Thoracic aorta (tissue), 2 donors: Measurements from ENCODE around the gene VKORC1. TPM values are rescaled to one million over a fixed set of nuclear protein-coding genes. Genes with fewer than 3 reads are reported as not detected.

ENCODE experiments used
- ATAC-seq: fragments of 150-250 bp; one replicate; pipeline ENCODE4 v1.8.0; 2017; ENCODE audit warnings: low read depth; ENCODE audit not compliant: insufficient number of reproducible peaks, low FRiP score
- DNase-seq: peaks from one replicate; pipeline ENCODE4 v3.0.0-alpha.2; 2020; ENCODE audit warnings: low spot score
- H3K27ac ChIP-seq, 2 donors: fragments of 200-600 bp; sonication (generic); 1 replicate in 1 of 2; 2 replicates in 1 of 2; pipeline ENCODE4 v1.5.1; 2016; ENCODE audit warnings: mild to moderate bottlenecking in 2 of 2, moderate library complexity in 2 of 2
- H3K27me3 ChIP-seq: fragments of 200-600 bp; sonication (generic); replicated peaks from 2 replicates; pipeline ENCODE4 v1.6.0; 2016; ENCODE audit warnings: mild to moderate bottlenecking; ENCODE audit not compliant: insufficient read depth
- H3K36me3 ChIP-seq: fragments of 200-600 bp; sonication (generic); one replicate; pipeline ENCODE4 v1.5.1; 2016
- H3K4me1 ChIP-seq, 2 donors: fragments of 200-600 bp; sonication (generic); 1 replicate in 1 of 2; 2 replicates in 1 of 2; pipeline versions ENCODE4 v1.5.1 to v1.6.0; 2016; ENCODE audit warnings: low read depth in 2 of 2, mild to moderate bottlenecking in 1 of 2; ENCODE audit not compliant: control insufficient read depth in 1 of 2
- H3K4me3 ChIP-seq: fragments of 200-600 bp; sonication (generic); 2 replicates; pipeline ENCODE4 v1.5.1; 2016; ENCODE audit warnings: mild to moderate bottlenecking
- H3K9me3 ChIP-seq: fragments of 200-600 bp; sonication (generic); 2 replicates; pipeline ENCODE4 v1.5.1; 2016
- CTCF ChIP-seq: fragments of 200-600 bp; sonication (generic); IDR thresholded peaks from one replicate; pipeline ENCODE4 v1.5.1; 2019; ENCODE audit warnings: antibody characterized with exemption
- total RNA-seq, 2 donors: library from RNA; depleted of rRNA; stranded (reverse); fragments of >200 nt; gene quantifications; one replicate each; pipeline versions ENCODE4 v1.1.0 to v1.2.3, GENCODE V29; 2016

The VKORC1 gene
- 100 to 1,000 TPM in 1 of 2 donors, 10 to 100 TPM in 1; 88.7 to 187 TPM for total RNA-seq

- ATAC-seq = peak; percentile 74
- H3K9me3 ChIP-seq = no peaks in the 10 kb centered on the region
Measured at GRCh38 chr16:31094424-31095120, at the start of gene VKORC1. Gene VKORC1 (minus strand): TSS chr16:31094797. CDS start chr16:31094729, 68 bp downstream.

GRCh38 chr16:31143694-31144148 is 49.1 kb upstream of the VKORC1 start:
- no peak for ATAC-seq
- Histone ChIP-seq H3K36me3 (no peaks in the 10 kb centered on the region), H3K4me3 (no peak overlapping the region), H3K4me1 (peaks cover 12 to 26% of the 10 kb centered on the region in 2 donors), H3K27ac (no peak overlapping the region), H3K27me3 (no peaks in the 10 kb centered on the region), H3K9me3 (no peaks in the 10 kb centered on the region)
- DNase-seq = no peak
- no peak for TF ChIP-seq CTCF

More at GRCh38 chr16:31094424-31095120, at the start of gene VKORC1:
- peak within 1 kb of the TSS; percentile 67 to 76 for H3K27ac ChIP-seq
- peak; percentile 85 for DNase-seq
- H3K36me3 ChIP-seq = peaks cover 11% of the 10 kb centered on the region
- H3K4me1 ChIP-seq = peaks cover 0 to 4% of the 10 kb centered on the region in 2 donors
- H3K4me3 ChIP-seq = peak within 1 kb of the TSS; percentile 86
- no peaks in the 10 kb centered on the region for H3K27me3 ChIP-seq
- TF ChIP-seq CTCF = no peak

GRCh38 chr16:31143011-31143693 is 48.6 kb upstream of the VKORC1 start:
- Histone ChIP-seq H3K9me3 (no peaks in the 10 kb centered on the region), H3K27me3 (no peaks in the 10 kb centered on the region), H3K4me3 (peak overlapping the region; percentile 75), H3K36me3 (no peaks in the 10 kb centered on the region), H3K4me1 (peaks cover 15 to 32% of the 10 kb centered on the region in 2 donors), H3K27ac (peak overlapping the region; percentile 56 to 68)
- no peak for TF ChIP-seq CTCF
- DNase-seq (no peak), ATAC-seq (no peak)

GRCh38 chr16:31142109-31143010 is 47.8 kb upstream of the VKORC1 start:
- no peaks in the 10 kb centered on the region for H3K9me3 ChIP-seq
- TF ChIP-seq CTCF = peak; percentile 98
- H3K27ac ChIP-seq = peak overlapping the region; percentile 94
- no peaks in the 10 kb centered on the region for H3K27me3 ChIP-seq
- peaks cover 16 to 35% of the 10 kb centered on the region in 2 donors for H3K4me1 ChIP-seq
- peak overlapping the region; percentile 75 for H3K4me3 ChIP-seq
- no peaks in the 10 kb centered on the region for H3K36me3 ChIP-seq
- ATAC-seq = peak; percentile 86
- DNase-seq = peak; percentile 97
